Bronchial epithelial cell (primary cell): Measurements from ENCODE around the gene HGS. TPM values are rescaled to one million over a fixed set of nuclear protein-coding genes. Genes with fewer than 3 reads are reported as not detected.

Source experiments
- DNase-seq: peaks from one replicate; pipeline ENCODE4 v3.0.0-alpha.2; 2010; ENCODE audit warnings: low read depth
- FAIRE-seq: peaks from 2 replicates; lab custom pipeline; 2011; peaks lifted over from hg19 to GRCh38; lab: Jason Lieb, UNC
- H3K27me3 ChIP-seq: 2 replicates; pipeline ENCODE4 v1.5.1; 2011; ENCODE audit warnings: low read length; ENCODE audit not compliant: control insufficient read depth, insufficient read depth
- H3K36me3 ChIP-seq: 2 replicates; pipeline ENCODE4 v1.5.1; 2011; ENCODE audit warnings: low read length; ENCODE audit not compliant: control insufficient read depth, insufficient read depth
- H3K4me3 ChIP-seq: 2 replicates; pipeline ENCODE4 v1.5.1; 2011; ENCODE audit warnings: mild to moderate bottlenecking, low read depth, low read length, control low read depth
- CTCF ChIP-seq: IDR thresholded peaks from 2 replicates; pipeline ENCODE4 v1.5.1; 2011; ENCODE audit warnings: mild to moderate bottlenecking, moderate library complexity, low read length, control low read depth, inconsistent platforms; ENCODE audit not compliant: insufficient read depth, severe bottlenecking
- total RNA-seq: library from RNA; depleted of rRNA; stranded (reverse); fragments of >200 nt; gene quantifications from 2 replicates; pipeline ENCODE4 v1.2.1, GENCODE V29; 2014

The HGS gene
- total RNA-seq, 1 donor from 2014 or later, result 77.7 TPM

DNA sequence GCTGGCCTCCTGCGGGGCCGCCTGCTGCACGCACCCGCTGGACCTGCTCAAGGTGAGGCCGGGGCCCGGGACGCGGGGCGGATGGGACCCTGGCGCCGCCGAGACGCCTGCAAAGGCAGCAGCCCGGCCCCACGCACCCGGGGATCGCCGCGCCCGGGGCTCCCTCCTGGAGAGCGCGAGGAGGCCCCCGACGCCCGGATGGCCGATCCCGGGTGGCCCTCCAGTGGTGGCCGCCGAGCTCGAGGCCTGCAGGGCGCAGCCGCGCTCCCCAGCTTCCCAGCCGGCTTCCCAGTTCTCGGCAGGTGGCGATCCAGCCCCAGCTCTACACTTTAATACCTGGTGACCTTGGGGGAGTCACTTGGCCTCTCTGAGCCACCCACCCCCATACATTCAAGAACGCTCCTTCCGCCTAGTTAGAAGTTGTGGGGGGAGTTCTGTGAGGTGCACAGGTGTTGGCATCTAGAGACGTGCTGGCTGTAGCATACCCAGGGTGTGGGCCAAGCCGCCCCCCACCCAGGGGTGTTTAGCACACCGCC is 28.7 kb downstream of the HGS start:
- Histone ChIP-seq H3K4me3 (peak overlapping the region; percentile 62), H3K36me3 (peaks cover 11% of the 10 kb centered on the region), H3K27me3 (no peaks in the 10 kb centered on the region)

DNA sequence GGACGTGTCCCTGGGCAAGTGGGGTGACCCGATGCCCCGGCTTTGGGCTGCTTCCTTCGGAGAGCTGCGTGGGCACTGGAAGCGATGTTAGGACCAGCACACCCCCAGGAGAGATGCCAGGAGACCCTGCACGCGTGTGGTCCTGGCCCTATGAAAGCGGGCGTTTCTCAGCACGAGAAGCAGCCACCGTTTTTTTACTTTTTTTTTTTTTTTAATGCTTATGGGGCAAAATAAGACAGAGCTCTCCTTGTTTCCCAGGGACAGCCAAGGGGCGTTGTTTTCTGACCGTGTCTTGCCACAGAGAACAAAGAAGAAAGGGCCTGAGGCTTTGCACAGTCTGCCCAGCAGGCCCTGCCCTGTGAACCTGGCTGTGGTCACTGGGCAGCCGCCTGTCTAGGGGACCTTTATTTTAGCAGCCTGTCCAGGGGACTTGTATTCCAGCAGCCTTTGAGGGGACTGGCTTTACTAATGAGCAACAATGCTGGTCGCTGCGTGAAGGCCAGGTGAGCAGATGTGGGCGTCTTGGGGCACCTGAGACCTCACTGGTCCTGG is 29.3 kb downstream of the HGS start:
- peaks cover 7% of the 10 kb centered on the region for H3K36me3 ChIP-seq
- no peak for TF ChIP-seq CTCF

More for the DNA sequence above, 28.7 kb downstream of the HGS start:
- no peak for FAIRE-seq
- DNase-seq, result no peak
- TF ChIP-seq CTCF, result peak; percentile 37

DNA sequence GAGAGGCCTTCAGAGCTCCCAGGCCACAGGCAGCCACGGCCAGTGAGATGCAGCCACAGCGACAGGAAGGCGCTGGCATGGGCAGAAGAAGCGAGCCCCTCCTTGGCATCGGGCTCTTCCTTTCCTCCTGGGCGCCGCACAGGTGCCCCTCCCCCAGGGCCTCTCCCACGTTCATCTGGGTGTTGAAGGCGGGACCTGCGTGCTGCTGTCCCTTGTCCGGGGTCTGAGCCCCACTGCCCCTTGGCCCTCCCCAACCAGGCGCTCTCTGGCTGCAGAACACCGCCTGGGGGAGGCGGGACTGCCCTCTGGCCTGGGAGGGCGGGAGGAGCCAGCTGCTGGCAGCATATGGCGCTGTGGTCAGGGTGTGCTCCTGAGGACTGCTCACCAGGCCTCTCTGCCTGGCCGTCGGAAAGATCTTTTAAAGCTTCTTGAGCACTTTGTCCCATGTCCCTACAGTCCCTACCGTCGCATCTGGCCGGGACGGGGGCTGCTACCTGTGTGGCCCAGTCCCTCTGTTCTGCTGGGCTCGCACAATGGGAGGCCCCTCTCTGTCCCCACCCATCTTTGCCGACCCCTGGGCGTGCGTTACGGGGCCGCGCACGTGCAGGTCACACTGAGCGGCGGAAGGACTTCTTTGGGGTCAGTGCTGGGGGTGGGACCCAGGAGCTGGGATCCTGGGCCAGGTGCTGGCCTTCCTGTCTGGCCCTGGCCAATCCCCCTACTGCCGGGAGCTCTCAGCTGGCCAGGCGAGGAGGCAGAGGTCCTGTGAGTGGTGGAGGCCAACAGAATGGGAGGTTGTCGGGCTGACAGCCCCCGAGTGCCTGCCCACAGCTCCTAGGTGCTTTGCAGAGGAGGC is 30.0 kb downstream of the HGS start:
- Histone ChIP-seq H3K27me3 (no peaks in the 10 kb centered on the region), H3K4me3 (no peak overlapping the region), H3K36me3 (peaks cover 8% of the 10 kb centered on the region)
- TF ChIP-seq CTCF, result no peak
- FAIRE-seq (no peak), DNase-seq (no peak)

More for the DNA sequence above, 29.3 kb downstream of the HGS start:
- Histone ChIP-seq H3K4me3 (peak overlapping the region; percentile 62), H3K27me3 (no peaks in the 10 kb centered on the region)
- no peak for FAIRE-seq
- DNase-seq, result no peak

DNA sequence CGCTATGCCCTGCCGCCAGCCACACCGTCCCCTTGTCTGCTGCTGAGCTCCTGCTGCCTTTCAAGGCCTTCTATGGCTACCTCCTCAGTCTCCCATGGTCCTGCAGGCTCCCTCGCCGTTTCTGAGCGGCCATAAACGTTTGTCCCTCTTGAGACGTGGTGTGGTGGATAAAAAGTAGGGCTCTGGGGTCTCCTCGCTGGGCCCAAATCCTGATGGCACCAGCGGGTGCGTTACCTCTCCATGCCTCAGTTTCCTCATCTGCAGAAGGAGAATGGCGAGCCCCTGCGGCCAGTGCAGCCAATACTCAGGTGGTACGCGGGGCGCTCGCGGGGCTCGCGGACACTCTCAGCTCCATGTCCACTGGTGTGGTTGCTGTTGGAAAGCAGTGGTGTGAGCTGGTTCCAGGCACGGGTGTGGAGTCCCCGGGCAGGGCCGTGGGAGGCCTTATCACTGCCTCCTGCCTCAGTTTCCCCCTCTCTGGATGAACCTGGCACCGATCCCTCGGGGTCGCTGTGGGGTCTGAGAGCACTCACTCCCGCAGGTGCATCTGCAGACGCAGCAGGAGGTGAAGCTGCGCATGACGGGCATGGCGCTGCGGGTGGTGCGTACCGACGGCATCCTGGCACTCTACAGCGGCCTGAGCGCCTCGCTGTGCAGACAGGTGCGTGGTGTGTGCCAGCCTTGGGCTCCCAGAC is 30.7 kb downstream of the HGS start:
- Histone ChIP-seq H3K27me3 (no peaks in the 10 kb centered on the region), H3K4me3 (no peak overlapping the region), H3K36me3 (peaks cover 8% of the 10 kb centered on the region)
- no peak for DNase-seq
- no peak for TF ChIP-seq CTCF
- no peak for FAIRE-seq

GRCh38 chr17:81715107-81715871 is 31.5 kb downstream of the HGS start:
- FAIRE-seq (no peak), DNase-seq (no peak)
- Histone ChIP-seq H3K27me3 (no peaks in the 10 kb centered on the region), H3K4me3 (no peak overlapping the region), H3K36me3 (peaks cover 8% of the 10 kb centered on the region)
- TF ChIP-seq CTCF, result no peak
